Esophagus squamous epithelium (tissue), 5 donors: ENCODE results near the gene ANKRD17. TPM values are rescaled to one million over a fixed set of nuclear protein-coding genes. Genes with fewer than 3 reads are reported as not detected.
"Not testable (repeated sequence)": the region's sequence is repeated elsewhere in the genome, so short reads cannot be mapped to it uniquely, and the experiment has no call there.

Experiments used
- DNase-seq: peaks from one replicate; lab custom pipeline; 2025; lab: John Stamatoyannopoulos, UW
- H3K27ac ChIP-seq, 4 donors: fragments of 200-600 bp; sonication (generic); one replicate each; pipeline ENCODE4 v1.5.1; 2016 to 2019; ENCODE audit warnings: mild to moderate bottlenecking in 1 of 4
- H3K27me3 ChIP-seq, 4 donors: fragments of 200-600 bp; sonication (generic); 1 replicate in 3 of 4; 2 replicates in 1 of 4; pipeline versions ENCODE4 v1.5.1 to v1.6.0; 2017 to 2021; ENCODE audit warnings: antibody characterized with exemption in 1 of 4
- H3K36me3 ChIP-seq, 3 donors: fragments of 200-600 bp; sonication (generic); one replicate each; pipeline ENCODE4 v1.5.1; 2016 to 2019
- H3K4me1 ChIP-seq, 3 donors: fragments of 200-600 bp; sonication (generic); one replicate each; pipeline ENCODE4 v1.5.1; 2017 to 2019
- H3K4me3 ChIP-seq, 4 donors: fragments of 200-600 bp; sonication (generic); 1 replicate in 3 of 4; 2 replicates in 1 of 4; pipeline ENCODE4 v1.5.1; 2016 to 2019; ENCODE audit warnings: mild to moderate bottlenecking in 2 of 4, moderate library complexity in 1 of 4
- H3K9me3 ChIP-seq, 3 donors: fragments of 200-600 bp; sonication (generic); one replicate each; pipeline ENCODE4 v1.5.1; 2016 to 2019
- POLR2A ChIP-seq, 4 donors: fragments of 450-650 bp; IDR thresholded peaks; one replicate each; pipeline ENCODE4 v1.6.1; 2017; ENCODE audit warnings: antibody characterized with exemption in 4 of 4, mild to moderate bottlenecking in 4 of 4, moderate library complexity in 3 of 4
- WGBS, 2 donors: methylation state at CpG; one replicate each; pipeline ENCODE4 v1.1.5; 2018; 5-methylcytosine and 5-hydroxymethylcytosine counted together
- intact Hi-C: fragments of 100-400 bp; cut with DNase I; formaldehyde crosslinking; loops from one replicate; pipeline ENCODE4 v1.15.0; 2022
- total RNA-seq, 4 donors: library from RNA; depleted of rRNA; stranded (reverse); fragments of >200 nt; gene quantifications; one replicate each; pipeline ENCODE4 v1.1.0, GENCODE V29; 2016
- TF ChIP-seq, protein P1 (sequence below), 6 experiments: fragments of 450-650 bp in 4 of 6; fragments of 200-600 bp in 2 of 6; sonication (generic) in 2 of 6; IDR thresholded peaks; one replicate each; pipeline ENCODE4 v1.5.1; 2016 to 2019; ENCODE audit warnings: antibody characterized with exemption in 6 of 6, mild to moderate bottlenecking in 4 of 6, moderate library complexity in 4 of 6
- donor health status: DM: yes; HTN: yes; CAD: no.

Gene ANKRD17
- total RNA-seq, 4 donors from 2014 or later = 31.3 to 55.5 (median 47.5) TPM

DNA sequence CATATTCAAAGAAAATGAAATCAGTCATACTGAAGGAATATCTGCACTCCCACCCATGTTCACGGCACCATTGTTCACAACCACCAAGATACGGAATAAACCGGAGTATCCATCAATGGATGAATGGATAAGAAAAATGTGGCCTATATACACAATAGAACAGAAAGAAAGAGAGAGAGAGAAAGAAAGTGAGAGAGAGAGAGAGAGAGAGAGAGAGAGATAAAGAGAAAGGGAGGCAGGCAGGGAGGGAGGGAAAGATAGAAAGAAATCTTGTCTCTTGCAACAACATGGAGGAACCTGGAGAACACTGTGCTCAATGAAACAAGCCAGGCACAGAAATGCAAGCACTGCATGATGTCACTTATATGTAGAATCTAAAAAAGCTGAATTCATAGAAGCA, 52.4 kb downstream of the ANKRD17 start:
- H3K27ac ChIP-seq = no peak overlapping the region
- 96 to 97% methylated on average over 3 of the region's 3 CpGs for WGBS, 2 donors
- DNase-seq = no peak
- no peaks in the 10 kb centered on the region for H3K27me3 ChIP-seq
- no peaks in the 10 kb centered on the region for H3K36me3 ChIP-seq
- intact Hi-C loops = no loop called here
- peaks cover 0 to 18% (median 0%) of the 10 kb centered on the region in 3 donors for H3K4me1 ChIP-seq
- no peaks in the 10 kb centered on the region for H3K9me3 ChIP-seq
- H3K4me3 ChIP-seq = no peak overlapping the region
- TF ChIP-seq POLR2A (IDR thresholded peaks at IDR 0.05) = no peak
- TF ChIP-seq, protein P1, sequence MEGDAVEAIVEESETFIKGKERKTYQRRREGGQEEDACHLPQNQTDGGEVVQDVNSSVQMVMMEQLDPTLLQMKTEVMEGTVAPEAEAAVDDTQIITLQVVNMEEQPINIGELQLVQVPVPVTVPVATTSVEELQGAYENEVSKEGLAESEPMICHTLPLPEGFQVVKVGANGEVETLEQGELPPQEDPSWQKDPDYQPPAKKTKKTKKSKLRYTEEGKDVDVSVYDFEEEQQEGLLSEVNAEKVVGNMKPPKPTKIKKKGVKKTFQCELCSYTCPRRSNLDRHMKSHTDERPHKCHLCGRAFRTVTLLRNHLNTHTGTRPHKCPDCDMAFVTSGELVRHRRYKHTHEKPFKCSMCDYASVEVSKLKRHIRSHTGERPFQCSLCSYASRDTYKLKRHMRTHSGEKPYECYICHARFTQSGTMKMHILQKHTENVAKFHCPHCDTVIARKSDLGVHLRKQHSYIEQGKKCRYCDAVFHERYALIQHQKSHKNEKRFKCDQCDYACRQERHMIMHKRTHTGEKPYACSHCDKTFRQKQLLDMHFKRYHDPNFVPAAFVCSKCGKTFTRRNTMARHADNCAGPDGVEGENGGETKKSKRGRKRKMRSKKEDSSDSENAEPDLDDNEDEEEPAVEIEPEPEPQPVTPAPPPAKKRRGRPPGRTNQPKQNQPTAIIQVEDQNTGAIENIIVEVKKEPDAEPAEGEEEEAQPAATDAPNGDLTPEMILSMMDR (IDR thresholded peaks at IDR 0.05) = no peak

DNA sequence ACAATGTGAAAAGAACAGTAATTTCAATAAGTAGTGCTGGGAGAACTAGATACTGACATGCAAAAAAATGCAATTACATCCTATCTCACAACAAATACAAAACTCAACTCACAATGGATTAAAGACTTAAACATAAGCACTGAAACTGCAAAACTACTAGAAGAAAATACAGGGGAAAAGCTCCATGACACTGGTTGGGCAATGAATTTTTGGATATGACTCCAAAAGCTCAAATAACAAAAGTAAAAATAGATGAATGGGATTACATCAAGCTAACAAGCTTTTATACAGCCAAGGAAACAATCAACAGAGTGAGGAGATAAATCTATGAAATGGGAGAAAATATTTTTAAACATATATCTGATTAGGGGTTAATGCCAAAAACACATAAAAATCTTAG, 53.1 kb downstream of the ANKRD17 start:
- DNase-seq = no peak
- Histone ChIP-seq H3K36me3 (no peaks in the 10 kb centered on the region), H3K27me3 (no peaks in the 10 kb centered on the region), H3K27ac (no peak overlapping the region), H3K9me3 (no peaks in the 10 kb centered on the region), H3K4me1 (peaks cover 0 to 19% (median 0%) of the 10 kb centered on the region in 3 donors), H3K4me3 (no peak overlapping the region)
- no peak for TF ChIP-seq POLR2A (IDR thresholded peaks at IDR 0.05)
- TF ChIP-seq, protein P1 (IDR thresholded peaks at IDR 0.05) = no peak
- intact Hi-C loops = no loop called here

DNA sequence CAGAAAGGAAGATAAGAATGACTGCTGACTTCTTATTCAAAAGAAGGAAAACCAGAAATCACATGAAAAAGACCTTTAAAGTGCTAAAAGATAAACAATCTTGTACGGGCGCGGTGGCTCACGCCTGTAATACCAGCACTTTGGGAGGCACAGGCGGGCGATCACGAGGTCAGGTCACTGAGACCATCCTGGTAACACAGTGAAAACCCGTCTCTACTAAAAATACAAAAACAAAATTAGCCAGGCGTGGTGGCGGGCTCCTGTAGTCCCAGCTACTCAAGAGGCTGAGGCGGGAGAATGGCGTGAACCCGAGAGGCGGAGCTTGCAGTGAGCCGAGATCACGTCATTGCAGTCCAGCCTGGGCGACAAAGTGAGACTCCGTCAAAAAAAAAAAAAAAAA, 54.6 kb downstream of the ANKRD17 start:
- 90 to 95% methylated on average over 18 of the region's 18 CpGs for WGBS, 2 donors
- DNase-seq, H3K9me3 ChIP-seq, H3K4me3 ChIP-seq, H3K27ac ChIP-seq, intact Hi-C loops, H3K27me3 ChIP-seq, H3K36me3 ChIP-seq: not testable (repeated sequence)
- peaks cover 0 to 34% (median 0%) of the 10 kb centered on the region in 3 donors for H3K4me1 ChIP-seq

DNA sequence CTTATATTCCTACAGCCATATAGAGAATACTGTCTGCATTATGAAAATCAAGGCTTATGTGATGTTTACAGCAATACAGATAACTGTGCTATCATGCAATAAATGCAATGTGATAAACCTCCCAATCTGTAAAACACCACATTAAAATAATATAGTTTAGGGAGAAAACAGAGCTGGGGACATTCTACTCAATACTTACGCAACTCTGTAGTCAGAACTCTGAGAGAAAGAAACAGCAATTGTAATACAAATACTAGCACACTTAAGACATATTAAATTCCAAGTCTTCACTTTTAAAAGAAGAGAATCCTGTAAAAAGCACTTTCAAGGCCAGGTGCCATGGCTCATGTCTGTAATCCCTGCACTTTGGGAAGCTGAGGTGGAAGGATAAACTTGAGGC, 61.4 kb downstream of the ANKRD17 start:
- Histone ChIP-seq H3K4me1 (peaks cover 0 to 22% (median 0%) of the 10 kb centered on the region in 3 donors), H3K36me3 (no peaks in the 10 kb centered on the region), H3K9me3 (no peaks in the 10 kb centered on the region), H3K27me3 (no peaks in the 10 kb centered on the region), H3K27ac (no peak overlapping the region), H3K4me3 (no peak overlapping the region)
- TF ChIP-seq, protein P1 (IDR thresholded peaks at IDR 0.05) = no peak
- TF ChIP-seq POLR2A (IDR thresholded peaks at IDR 0.05) = no peak
- intact Hi-C loops = no loop called here
- no peak for DNase-seq
- WGBS, 2 donors = 89 to 100% methylated on average over 1 of the region's 1 CpG

DNA sequence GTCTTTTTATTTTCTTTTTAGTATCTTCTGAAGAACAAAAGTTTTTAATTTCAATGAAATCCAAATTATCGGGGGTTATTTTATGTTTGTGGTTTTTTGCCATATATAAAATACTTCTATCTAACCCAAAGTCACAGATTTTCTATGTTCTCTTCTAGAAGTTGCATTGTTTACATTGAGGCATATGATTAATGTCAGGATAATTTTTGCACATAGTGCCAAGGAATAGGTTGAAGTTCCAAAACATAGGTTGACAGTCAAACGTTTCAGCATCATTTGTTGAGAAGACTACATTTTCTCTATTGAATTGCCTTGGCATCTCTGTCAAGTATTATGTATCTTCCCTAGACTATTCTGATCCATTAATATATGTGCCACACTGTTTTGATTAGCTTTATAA, 64.5 kb downstream of the ANKRD17 start:
- Histone ChIP-seq H3K4me3 (no peak overlapping the region), H3K27ac (no peak overlapping the region), H3K36me3 (peaks cover 0 to 6% (median 0%) of the 10 kb centered on the region in 3 donors), H3K4me1 (peaks cover 0 to 7% (median 0%) of the 10 kb centered on the region in 3 donors), H3K27me3 (no peaks in the 10 kb centered on the region), H3K9me3 (no peaks in the 10 kb centered on the region)
- TF ChIP-seq, protein P1 (IDR thresholded peaks at IDR 0.05) = no peak
- TF ChIP-seq POLR2A (IDR thresholded peaks at IDR 0.05) = no peak
- DNase-seq = no peak
- intact Hi-C loops = no loop called here
- WGBS, 2 donors = 65 to 74% methylated on average over 2 of the region's 2 CpGs

DNA sequence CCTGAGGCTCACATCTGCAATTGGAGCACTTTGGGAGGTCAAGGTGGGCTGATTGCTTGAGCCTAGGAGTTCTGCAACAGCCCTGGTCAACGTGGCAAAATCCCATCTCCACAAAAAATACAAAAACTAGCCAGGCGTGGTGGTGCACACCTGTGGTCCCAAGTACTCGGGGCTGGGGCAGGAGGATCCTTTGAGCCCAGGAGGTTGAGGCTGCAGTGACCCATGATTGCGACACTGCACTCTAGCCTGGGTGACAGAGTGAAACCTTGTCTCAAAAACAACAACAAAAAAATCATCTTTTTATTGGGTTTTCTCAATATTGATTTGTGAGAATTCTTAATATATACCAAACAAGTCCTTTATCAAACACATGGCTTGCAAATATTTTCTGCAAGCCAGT, 64.9 kb downstream of the ANKRD17 start:
- 85 to 93% methylated on average over 3 to 4 of the region's 4 CpGs for WGBS, 2 donors

More for the DNA sequence above, 64.9 kb downstream of the ANKRD17 start:
- TF ChIP-seq, protein P1 (IDR thresholded peaks at IDR 0.05) = no peak
- no peak for TF ChIP-seq POLR2A (IDR thresholded peaks at IDR 0.05)
- Histone ChIP-seq H3K27ac (no peak overlapping the region), H3K27me3 (no peaks in the 10 kb centered on the region), H3K4me3 (no peak overlapping the region), H3K36me3 (peaks cover 0 to 6% (median 0%) of the 10 kb centered on the region in 3 donors), H3K4me1 (peaks cover 0 to 5% (median 0%) of the 10 kb centered on the region in 3 donors), H3K9me3 (no peaks in the 10 kb centered on the region)
- DNase-seq = no peak
- intact Hi-C loops = no loop called here
